ENCODE data around the gene HEATR5B. TPM values are rescaled to one million over a fixed set of nuclear protein-coding genes. Genes with fewer than 3 reads are reported as not detected.
A peak's percentile ranks its signal among the peaks of the same experiment; 100 is the strongest.

HEATR5B gene
- total and polyA plus RNA-seq, 9 of the 15 experiments (the other 6 are each of a cell fraction or from before 2014, with no cell fraction given), result 4.2 to 21.7 (median 12.2) TPM

DNA sequence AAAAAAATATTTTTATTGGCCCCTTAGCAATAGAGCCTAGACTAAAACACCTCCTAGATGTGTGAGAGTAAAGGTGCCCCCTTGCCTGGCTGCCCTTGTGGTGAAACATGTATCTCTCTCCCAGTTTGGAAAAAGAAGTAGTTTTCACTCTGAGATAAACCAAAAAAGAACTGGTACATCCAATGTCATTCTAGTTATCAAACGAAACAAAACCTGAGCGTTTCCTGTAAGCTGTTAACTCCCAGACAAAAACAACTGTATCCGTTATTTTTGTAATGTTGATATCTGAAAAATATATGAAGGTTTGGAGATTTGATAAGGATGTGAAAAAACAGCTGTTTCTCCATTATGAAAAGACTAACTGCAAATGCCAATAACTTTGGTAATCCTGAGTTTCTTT, 24.3 kb downstream of the HEATR5B start (continued):
- TF ChIP-seq HNRNPK (IDR thresholded peaks at IDR 0.05; ENCODE audit: low read depth, low read length, poor library complexity, severe bottlenecking) (no peak), ZKSCAN1 (IDR thresholded peaks at IDR 0.05; ENCODE audit: low read depth, low read length) (no peak), ZNF408 (CRISPR knock-in tag; IDR thresholded peaks at IDR 0.05; ENCODE audit: low read depth) (no peak), JUND (IDR thresholded peaks at IDR 0.05; ENCODE audit: borderline replicate concordance, low read depth, low read length) (no peak), JUND (tag; IDR thresholded peaks at IDR 0.05; ENCODE audit: borderline replicate concordance, low read depth, low read length) (0 out of 3 replicates have a peak, but pooled peaks have one; percentile 15), PTBP1 (IDR thresholded peaks at IDR 0.05; ENCODE audit: low read depth, low read length) (no peak), KDM5B (IDR thresholded peaks at IDR 0.05; ENCODE audit: insufficient replicate concordance, low read depth, low read length) (no peak), SAP30 (IDR thresholded peaks at IDR 0.05; ENCODE audit: borderline replicate concordance, insufficient read depth, low read depth, low read length, poor library complexity, severe bottlenecking) (no peak), ZNF699 (CRISPR knock-in tag; IDR thresholded peaks at IDR 0.05; ENCODE audit: insufficient replicate concordance) (no peak), GABPB1 (CRISPR knock-in tag; IDR thresholded peaks at IDR 0.05) (no peak), KLF16 (IDR thresholded peaks at IDR 0.05) (no peak), MEIS2 (IDR thresholded peaks at IDR 0.05; ENCODE audit: partially characterized antibody) (no peak), NFXL1 (CRISPR knock-in tag; IDR thresholded peaks at IDR 0.05) (no peak), EP300 (IDR thresholded peaks at IDR 0.05; ENCODE audit: low read length) (peak; percentile 10; the same call in 1 of the 2 replicates), ZSCAN32 (CRISPR knock-in tag; IDR thresholded peaks at IDR 0.05) (no peak)
- TF ChIP-seq, protein P1, sequence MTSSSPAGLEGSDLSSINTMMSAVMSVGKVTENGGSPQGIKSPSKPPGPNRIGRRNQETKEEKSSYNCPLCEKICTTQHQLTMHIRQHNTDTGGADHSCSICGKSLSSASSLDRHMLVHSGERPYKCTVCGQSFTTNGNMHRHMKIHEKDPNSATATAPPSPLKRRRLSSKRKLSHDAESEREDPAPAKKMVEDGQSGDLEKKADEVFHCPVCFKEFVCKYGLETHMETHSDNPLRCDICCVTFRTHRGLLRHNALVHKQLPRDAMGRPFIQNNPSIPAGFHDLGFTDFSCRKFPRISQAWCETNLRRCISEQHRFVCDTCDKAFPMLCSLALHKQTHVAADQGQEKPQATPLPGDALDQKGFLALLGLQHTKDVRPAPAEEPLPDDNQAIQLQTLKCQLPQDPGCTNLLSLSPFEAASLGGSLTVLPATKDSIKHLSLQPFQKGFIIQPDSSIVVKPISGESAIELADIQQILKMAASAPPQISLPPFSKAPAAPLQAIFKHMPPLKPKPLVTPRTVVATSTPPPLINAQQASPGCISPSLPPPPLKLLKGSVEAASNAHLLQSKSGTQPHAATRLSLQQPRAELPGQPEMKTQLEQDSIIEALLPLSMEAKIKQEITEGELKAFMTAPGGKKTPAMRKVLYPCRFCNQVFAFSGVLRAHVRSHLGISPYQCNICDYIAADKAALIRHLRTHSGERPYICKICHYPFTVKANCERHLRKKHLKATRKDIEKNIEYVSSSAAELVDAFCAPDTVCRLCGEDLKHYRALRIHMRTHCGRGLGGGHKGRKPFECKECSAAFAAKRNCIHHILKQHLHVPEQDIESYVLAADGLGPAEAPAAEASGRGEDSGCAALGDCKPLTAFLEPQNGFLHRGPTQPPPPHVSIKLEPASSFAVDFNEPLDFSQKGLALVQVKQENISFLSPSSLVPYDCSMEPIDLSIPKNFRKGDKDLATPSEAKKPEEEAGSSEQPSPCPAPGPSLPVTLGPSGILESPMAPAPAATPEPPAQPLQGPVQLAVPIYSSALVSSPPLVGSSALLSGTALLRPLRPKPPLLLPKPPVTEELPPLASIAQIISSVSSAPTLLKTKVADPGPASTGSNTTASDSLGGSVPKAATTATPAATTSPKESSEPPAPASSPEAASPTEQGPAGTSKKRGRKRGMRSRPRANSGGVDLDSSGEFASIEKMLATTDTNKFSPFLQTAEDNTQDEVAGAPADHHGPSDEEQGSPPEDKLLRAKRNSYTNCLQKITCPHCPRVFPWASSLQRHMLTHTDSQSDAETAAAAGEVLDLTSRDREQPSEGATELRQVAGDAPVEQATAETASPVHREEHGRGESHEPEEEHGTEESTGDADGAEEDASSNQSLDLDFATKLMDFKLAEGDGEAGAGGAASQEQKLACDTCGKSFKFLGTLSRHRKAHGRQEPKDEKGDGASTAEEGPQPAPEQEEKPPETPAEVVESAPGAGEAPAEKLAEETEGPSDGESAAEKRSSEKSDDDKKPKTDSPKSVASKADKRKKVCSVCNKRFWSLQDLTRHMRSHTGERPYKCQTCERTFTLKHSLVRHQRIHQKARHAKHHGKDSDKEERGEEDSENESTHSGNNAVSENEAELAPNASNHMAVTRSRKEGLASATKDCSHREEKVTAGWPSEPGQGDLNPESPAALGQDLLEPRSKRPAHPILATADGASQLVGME (CRISPR knock-in tag; IDR thresholded peaks at IDR 0.05), result no peak
- TF ChIP-seq, protein P2, sequence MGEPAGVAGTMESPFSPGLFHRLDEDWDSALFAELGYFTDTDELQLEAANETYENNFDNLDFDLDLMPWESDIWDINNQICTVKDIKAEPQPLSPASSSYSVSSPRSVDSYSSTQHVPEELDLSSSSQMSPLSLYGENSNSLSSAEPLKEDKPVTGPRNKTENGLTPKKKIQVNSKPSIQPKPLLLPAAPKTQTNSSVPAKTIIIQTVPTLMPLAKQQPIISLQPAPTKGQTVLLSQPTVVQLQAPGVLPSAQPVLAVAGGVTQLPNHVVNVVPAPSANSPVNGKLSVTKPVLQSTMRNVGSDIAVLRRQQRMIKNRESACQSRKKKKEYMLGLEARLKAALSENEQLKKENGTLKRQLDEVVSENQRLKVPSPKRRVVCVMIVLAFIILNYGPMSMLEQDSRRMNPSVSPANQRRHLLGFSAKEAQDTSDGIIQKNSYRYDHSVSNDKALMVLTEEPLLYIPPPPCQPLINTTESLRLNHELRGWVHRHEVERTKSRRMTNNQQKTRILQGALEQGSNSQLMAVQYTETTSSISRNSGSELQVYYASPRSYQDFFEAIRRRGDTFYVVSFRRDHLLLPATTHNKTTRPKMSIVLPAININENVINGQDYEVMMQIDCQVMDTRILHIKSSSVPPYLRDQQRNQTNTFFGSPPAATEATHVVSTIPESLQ (CRISPR knock-in tag; IDR thresholded peaks at IDR 0.05), result no peak
- TF ChIP-seq, protein P3, sequence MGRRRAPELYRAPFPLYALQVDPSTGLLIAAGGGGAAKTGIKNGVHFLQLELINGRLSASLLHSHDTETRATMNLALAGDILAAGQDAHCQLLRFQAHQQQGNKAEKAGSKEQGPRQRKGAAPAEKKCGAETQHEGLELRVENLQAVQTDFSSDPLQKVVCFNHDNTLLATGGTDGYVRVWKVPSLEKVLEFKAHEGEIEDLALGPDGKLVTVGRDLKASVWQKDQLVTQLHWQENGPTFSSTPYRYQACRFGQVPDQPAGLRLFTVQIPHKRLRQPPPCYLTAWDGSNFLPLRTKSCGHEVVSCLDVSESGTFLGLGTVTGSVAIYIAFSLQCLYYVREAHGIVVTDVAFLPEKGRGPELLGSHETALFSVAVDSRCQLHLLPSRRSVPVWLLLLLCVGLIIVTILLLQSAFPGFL (CRISPR knock-in tag; IDR thresholded peaks at IDR 0.05), result no peak
- TF ChIP-seq, protein P4, sequence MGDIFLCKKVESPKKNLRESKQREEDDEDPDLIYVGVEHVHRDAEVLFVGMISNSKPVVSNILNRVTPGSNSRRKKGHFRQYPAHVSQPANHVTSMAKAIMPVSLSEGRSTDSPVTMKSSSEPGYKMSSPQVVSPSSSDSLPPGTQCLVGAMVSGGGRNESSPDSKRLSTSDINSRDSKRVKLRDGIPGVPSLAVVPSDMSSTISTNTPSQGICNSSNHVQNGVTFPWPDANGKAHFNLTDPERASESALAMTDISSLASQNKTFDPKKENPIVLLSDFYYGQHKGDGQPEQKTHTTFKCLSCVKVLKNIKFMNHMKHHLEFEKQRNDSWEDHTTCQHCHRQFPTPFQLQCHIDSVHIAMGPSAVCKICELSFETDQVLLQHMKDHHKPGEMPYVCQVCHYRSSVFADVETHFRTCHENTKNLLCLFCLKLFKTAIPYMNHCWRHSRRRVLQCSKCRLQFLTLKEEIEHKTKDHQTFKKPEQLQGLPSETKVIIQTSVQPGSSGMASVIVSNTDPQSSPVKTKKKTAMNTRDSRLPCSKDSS (IDR thresholded peaks at IDR 0.05; ENCODE audit: low read depth, partially characterized antibody), result no peak
